Measurements from ENCODE around the gene CTDSPL2.

- TF ChIP-seq JUNB (IDR thresholded peaks at IDR 0.05; ENCODE audit: unreplicated experiment): no peak
- no peak for TF ChIP-seq CTCF (conservative IDR thresholded peaks at IDR 0.05; ENCODE audit: low read depth in 2 of 2)
- no peak for TF ChIP-seq POLR2AphosphoS5 (IDR thresholded peaks at IDR 0.05; ENCODE audit: low read depth)
- TF ChIP-seq EZH2 (IDR thresholded peaks at IDR 0.05; ENCODE audit: low read depth, unreplicated experiment): no peak
These were observed 68.1 kb downstream of the CTDSPL2 start for GRCh38 chr15:44495562-44495961.
